Heart left ventricle (tissue), 13 donors: Measurements from ENCODE around the gene RNF175.

ENCODE experiments used
- CTCF ChIP-seq, 12 donors: fragments of 200-600 bp; sonication (generic) in 4 of 12; IDR thresholded peaks; one replicate each; pipeline versions ENCODE4 v1.5.0 to v1.8.0; 2018 to 2022; ENCODE audit warnings: antibody characterized with exemption in 12 of 12, mild to moderate bottlenecking in 5 of 12
- POLR2A ChIP-seq, 2 donors: fragments of 450-650 bp; IDR thresholded peaks; one replicate each; pipeline ENCODE4 v1.6.1; 2017; ENCODE audit warnings: antibody characterized with exemption in 2 of 2, mild to moderate bottlenecking in 2 of 2, moderate library complexity in 2 of 2
- donor health status: ischemic (EF 13 %, LVEDD 7.1; RV severe dilation, severe dysfunction).
- donor health status: DM: no; HTN: yes; CAD: no.
- donor health status: DM: no; HTN: no; CAD: no.
- donor health status: ischemic (EF 25% LVEDD 6.9; RV normal size, moderate dysfunction).
- donor health status: ischemic (EF 25% LVEDD 5.7; RV mildly dilated, moderate dysfunction).
- donor health status: ischemic (EF 35%, LVEDD 5.7; RV mildly dilated, moderate dysfunction).
- donor health status: nonischemic (EF 11% LVEDD 7.7; RV severe dilation, severe dysfunction).
- donor health status: DM: yes; HTN: yes; CAD: no.
- donor health status: PGD.
- donor health status: ischemic (EF 29% LVEDD 5.4; RV normal size, mild dysfunction).
- donor health status: nonischemic (EF 23%, LVEDD 6.1; RV moderate dilation, normal function).

- no peak for TF ChIP-seq CTCF (IDR thresholded peaks at IDR 0.05)
- TF ChIP-seq POLR2A (IDR thresholded peaks at IDR 0.05) = no peak
These were observed 2.4 kb downstream of the RNF175 start for GRCh38 chr4:153757407-153757806.
